Measurements from ENCODE around the gene ZSCAN20. TPM values are rescaled to one million over a fixed set of nuclear protein-coding genes. Genes with fewer than 3 reads are reported as not detected.

The ZSCAN20 gene
- total RNA-seq, 1 donor from 2014 or later = 7.3 TPM

DNA sequence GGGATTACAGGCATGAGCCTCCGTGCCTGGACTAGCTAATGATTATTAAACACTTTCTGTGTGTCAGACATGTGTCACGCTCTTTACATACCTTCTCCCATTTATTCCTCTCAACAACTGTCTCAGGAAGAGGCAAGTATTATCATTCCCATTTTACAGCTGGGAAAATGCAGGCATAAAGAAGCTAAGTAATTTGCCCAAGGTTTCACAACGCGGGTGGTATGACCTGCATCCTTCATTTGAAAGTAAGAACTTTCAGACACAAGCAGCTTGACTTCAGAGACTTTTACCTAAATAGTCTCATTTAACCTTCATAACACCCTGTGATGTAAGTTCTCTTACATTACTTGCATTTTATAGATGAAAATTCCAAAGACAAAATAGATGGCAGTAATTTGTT lies 1.0 kb upstream of the ZSCAN20 start:
- DNase-seq (ENCODE audit: low spot score) = no peak
- Mint-ChIP-seq H3K27ac (ENCODE audit: unreplicated experiment) (no peak overlapping the region), H3K4me1 (ENCODE audit: unreplicated experiment) (peaks cover 19% of the 10 kb centered on the region), H3K27me3 (ENCODE audit: unreplicated experiment) (peaks cover 10% of the 10 kb centered on the region), H3K9me3 (ENCODE audit: unreplicated experiment) (no peaks in the 10 kb centered on the region), H3K36me3 (ENCODE audit: low read depth, unreplicated experiment) (no peaks in the 10 kb centered on the region), H3K4me3 (ENCODE audit: unreplicated experiment) (no peak overlapping the region)
- TF ChIP-seq, protein P1, sequence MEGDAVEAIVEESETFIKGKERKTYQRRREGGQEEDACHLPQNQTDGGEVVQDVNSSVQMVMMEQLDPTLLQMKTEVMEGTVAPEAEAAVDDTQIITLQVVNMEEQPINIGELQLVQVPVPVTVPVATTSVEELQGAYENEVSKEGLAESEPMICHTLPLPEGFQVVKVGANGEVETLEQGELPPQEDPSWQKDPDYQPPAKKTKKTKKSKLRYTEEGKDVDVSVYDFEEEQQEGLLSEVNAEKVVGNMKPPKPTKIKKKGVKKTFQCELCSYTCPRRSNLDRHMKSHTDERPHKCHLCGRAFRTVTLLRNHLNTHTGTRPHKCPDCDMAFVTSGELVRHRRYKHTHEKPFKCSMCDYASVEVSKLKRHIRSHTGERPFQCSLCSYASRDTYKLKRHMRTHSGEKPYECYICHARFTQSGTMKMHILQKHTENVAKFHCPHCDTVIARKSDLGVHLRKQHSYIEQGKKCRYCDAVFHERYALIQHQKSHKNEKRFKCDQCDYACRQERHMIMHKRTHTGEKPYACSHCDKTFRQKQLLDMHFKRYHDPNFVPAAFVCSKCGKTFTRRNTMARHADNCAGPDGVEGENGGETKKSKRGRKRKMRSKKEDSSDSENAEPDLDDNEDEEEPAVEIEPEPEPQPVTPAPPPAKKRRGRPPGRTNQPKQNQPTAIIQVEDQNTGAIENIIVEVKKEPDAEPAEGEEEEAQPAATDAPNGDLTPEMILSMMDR (IDR thresholded peaks at IDR 0.05; ENCODE audit: unreplicated experiment) = no peak

DNA sequence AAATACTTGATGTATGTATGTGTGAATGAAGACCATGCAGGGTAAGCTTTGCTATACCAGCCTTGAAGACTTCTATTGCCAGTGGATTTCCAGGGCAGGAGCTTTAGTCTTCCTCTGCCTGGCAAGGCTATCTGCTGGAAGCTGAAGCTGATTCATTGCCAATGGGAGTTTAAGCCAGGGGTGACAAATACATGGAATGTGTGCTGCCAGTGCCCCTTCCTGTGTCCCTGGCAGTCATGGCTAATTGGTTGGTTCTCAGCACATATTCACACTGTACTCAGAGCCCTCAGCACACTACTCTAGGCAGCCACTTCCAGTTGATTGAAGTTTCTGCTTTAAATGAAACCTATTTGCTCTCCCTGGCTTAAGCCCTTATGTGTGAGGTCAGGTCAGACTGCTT lies 1.5 kb downstream of the ZSCAN20 start:
- peaks cover 10% of the 10 kb centered on the region for H3K36me3 Mint-ChIP-seq (ENCODE audit: low read depth, unreplicated experiment)
- no peaks in the 10 kb centered on the region for H3K9me3 Mint-ChIP-seq (ENCODE audit: unreplicated experiment)
- no peak overlapping the region for H3K4me3 Mint-ChIP-seq (ENCODE audit: unreplicated experiment)
- H3K27me3 Mint-ChIP-seq (ENCODE audit: unreplicated experiment) = peaks cover 10% of the 10 kb centered on the region
- no peak overlapping the region for H3K27ac Mint-ChIP-seq (ENCODE audit: unreplicated experiment)
- DNase-seq (ENCODE audit: low spot score) = no peak
- H3K4me1 Mint-ChIP-seq (ENCODE audit: unreplicated experiment) = peaks cover 16% of the 10 kb centered on the region
- TF ChIP-seq, protein P1 (IDR thresholded peaks at IDR 0.05; ENCODE audit: unreplicated experiment) = no peak

DNA sequence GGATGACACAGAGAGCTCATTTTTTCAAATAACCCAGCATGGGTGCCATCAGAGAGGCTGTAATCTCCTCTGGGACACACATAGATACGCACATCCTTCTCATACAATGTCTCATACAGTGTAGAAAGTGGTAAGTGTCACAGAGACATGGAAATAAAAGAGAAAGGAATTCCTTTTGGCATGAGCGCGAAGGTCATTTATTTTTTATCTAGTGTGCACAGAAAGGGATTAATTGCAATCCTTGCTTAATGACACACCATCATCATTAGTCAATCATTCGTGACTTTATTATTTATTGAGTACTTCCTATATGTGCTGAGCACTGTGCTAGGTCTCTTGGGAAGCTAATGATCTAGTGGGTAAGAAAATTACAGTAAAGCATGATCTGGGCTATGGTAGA lies 5.0 kb downstream of the ZSCAN20 start:
- TF ChIP-seq, protein P1 (IDR thresholded peaks at IDR 0.05; ENCODE audit: unreplicated experiment) = no peak
- Mint-ChIP-seq H3K9me3 (ENCODE audit: unreplicated experiment) (no peaks in the 10 kb centered on the region), H3K27ac (ENCODE audit: unreplicated experiment) (no peak overlapping the region), H3K4me3 (ENCODE audit: unreplicated experiment) (no peak overlapping the region), H3K36me3 (ENCODE audit: low read depth, unreplicated experiment) (peaks cover 10% of the 10 kb centered on the region), H3K4me1 (ENCODE audit: unreplicated experiment) (peaks cover 12% of the 10 kb centered on the region), H3K27me3 (ENCODE audit: unreplicated experiment) (peaks cover 7% of the 10 kb centered on the region)
- DNase-seq (ENCODE audit: low spot score) = no peak

DNA sequence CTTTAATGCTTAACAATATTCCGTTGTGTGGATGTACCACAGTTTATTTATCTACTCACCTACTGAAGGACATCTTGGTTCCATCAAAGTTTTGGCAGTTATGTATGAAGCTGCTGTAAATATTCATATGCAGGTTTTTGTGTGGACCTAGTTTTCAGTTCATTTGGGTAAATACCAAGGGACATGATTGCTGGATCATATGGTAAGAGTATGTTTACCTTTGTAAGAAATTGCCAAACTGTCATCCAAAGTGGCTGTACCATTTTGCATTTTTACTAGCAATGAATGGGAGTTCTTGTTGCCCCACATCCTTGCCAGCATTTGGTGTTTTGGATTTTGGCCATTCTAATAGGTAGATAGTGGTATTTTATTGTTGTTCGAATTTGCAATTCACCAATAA lies 10.0 kb downstream of the ZSCAN20 start:
- Mint-ChIP-seq H3K4me1 (ENCODE audit: unreplicated experiment) (no peaks in the 10 kb centered on the region), H3K27ac (ENCODE audit: unreplicated experiment) (no peak overlapping the region), H3K4me3 (ENCODE audit: unreplicated experiment) (no peak overlapping the region), H3K36me3 (ENCODE audit: low read depth, unreplicated experiment) (peaks cover 29% of the 10 kb centered on the region), H3K9me3 (ENCODE audit: unreplicated experiment) (no peaks in the 10 kb centered on the region), H3K27me3 (ENCODE audit: unreplicated experiment) (peaks cover 1% of the 10 kb centered on the region)
- TF ChIP-seq, protein P1 (IDR thresholded peaks at IDR 0.05; ENCODE audit: unreplicated experiment) = no peak
- no peak for DNase-seq (ENCODE audit: low spot score)

DNA sequence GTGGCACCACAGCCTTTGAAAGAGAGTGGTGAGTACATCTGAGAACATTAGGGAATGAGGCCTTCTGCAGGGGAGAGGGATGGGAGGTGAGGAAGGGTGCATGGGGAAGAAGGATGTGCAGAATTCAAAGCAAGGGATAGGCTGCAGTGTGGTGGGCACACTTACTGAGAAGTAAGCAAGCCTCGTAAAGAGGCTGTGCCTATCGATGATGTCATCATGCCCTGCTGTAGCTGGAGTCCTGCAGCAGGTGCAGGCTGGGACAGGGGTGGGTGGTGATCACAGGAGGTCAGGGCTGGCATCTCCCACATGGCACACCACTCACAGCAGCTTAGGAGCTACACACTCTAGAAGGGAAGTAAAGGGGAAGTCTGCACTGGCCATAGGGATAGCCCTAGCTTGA lies 16.2 kb downstream of the ZSCAN20 start:
- TF ChIP-seq, protein P1 (IDR thresholded peaks at IDR 0.05; ENCODE audit: unreplicated experiment) = no peak
- peaks cover 7% of the 10 kb centered on the region for H3K9me3 Mint-ChIP-seq (ENCODE audit: unreplicated experiment)
- peaks cover 69% of the 10 kb centered on the region for H3K36me3 Mint-ChIP-seq (ENCODE audit: low read depth, unreplicated experiment)
- no peak overlapping the region for H3K4me3 Mint-ChIP-seq (ENCODE audit: unreplicated experiment)
- no peak for DNase-seq (ENCODE audit: low spot score)
- no peak overlapping the region for H3K27ac Mint-ChIP-seq (ENCODE audit: unreplicated experiment)
- H3K4me1 Mint-ChIP-seq (ENCODE audit: unreplicated experiment) = no peaks in the 10 kb centered on the region
- H3K27me3 Mint-ChIP-seq (ENCODE audit: unreplicated experiment) = no peaks in the 10 kb centered on the region
